Epithelial cell of esophagus (primary cell): ENCODE data around the gene KLC3.

Experiments used
- DNase-seq: peaks from one replicate; pipeline ENCODE4 v3.0.0; 2010; ENCODE audit warnings: low read depth
- H3K4me3 ChIP-seq: 2 replicates; pipeline ENCODE4 v1.5.1; 2011; ENCODE audit warnings: mild to moderate bottlenecking, low read length, control low read depth
- TF ChIP-seq, protein P1 (sequence below): IDR thresholded peaks from 2 replicates; pipeline ENCODE4 v1.5.1; 2011; ENCODE audit warnings: low read depth, mild to moderate bottlenecking, low read length, control low read depth, inconsistent platforms; ENCODE audit not compliant: insufficient read depth; ENCODE audit errors: missing control alignments

The KLC3 gene

DNA sequence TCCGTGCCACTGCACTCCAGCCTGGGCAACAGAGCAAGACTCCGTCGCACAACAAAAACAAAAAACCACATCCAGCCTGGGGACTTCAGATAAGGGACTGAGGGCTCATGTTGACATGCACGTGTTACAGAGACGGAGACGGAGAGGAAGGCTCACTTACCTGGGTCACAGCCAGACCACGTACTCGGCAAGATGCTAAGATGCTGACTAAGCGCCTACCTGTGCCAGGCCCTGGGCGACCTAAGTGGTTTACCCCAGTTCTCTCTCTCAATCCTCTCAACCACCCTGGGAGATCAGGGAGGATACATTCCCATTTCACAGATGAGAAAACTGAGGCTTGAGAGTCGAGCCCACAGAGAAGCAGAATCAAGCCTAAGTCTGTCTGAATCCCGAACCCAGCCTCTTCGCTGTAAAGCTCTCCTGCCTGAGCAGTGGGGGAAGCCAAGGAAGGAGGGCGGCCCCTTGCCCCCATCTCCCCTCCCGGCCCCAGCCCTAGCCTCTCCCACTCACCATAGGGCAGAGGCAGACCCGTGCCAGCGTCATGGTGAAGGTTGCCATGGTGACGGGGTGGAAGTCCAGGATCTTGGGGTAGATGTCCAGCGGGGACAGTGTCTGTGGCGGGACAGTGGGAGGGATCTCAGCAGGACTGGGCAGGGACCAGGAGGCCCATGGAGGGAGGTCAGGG, 16.4 kb downstream of the KLC3 start:
- TF ChIP-seq, protein P1, sequence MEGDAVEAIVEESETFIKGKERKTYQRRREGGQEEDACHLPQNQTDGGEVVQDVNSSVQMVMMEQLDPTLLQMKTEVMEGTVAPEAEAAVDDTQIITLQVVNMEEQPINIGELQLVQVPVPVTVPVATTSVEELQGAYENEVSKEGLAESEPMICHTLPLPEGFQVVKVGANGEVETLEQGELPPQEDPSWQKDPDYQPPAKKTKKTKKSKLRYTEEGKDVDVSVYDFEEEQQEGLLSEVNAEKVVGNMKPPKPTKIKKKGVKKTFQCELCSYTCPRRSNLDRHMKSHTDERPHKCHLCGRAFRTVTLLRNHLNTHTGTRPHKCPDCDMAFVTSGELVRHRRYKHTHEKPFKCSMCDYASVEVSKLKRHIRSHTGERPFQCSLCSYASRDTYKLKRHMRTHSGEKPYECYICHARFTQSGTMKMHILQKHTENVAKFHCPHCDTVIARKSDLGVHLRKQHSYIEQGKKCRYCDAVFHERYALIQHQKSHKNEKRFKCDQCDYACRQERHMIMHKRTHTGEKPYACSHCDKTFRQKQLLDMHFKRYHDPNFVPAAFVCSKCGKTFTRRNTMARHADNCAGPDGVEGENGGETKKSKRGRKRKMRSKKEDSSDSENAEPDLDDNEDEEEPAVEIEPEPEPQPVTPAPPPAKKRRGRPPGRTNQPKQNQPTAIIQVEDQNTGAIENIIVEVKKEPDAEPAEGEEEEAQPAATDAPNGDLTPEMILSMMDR: no peak
- no peak for DNase-seq
- no peak overlapping the region for H3K4me3 ChIP-seq

DNA sequence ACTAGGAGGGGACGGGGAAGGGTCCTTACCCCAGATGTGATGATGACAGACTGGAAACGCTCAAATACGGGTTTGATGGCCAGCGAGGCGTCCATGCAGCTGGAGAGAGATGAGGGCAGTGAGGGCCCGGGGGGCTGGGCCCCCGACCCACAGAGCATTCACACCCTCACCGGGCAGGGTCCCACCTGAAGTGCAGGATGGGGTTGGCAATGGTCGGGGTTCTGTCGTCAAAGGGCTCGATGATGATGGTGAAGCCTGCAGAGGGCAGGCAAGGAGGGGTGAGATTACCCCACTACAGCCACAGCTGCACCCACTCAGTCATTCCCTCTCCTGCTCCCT, 16.9 kb downstream of the KLC3 start:
- TF ChIP-seq, protein P1: no peak
- DNase-seq: no peak

DNA sequence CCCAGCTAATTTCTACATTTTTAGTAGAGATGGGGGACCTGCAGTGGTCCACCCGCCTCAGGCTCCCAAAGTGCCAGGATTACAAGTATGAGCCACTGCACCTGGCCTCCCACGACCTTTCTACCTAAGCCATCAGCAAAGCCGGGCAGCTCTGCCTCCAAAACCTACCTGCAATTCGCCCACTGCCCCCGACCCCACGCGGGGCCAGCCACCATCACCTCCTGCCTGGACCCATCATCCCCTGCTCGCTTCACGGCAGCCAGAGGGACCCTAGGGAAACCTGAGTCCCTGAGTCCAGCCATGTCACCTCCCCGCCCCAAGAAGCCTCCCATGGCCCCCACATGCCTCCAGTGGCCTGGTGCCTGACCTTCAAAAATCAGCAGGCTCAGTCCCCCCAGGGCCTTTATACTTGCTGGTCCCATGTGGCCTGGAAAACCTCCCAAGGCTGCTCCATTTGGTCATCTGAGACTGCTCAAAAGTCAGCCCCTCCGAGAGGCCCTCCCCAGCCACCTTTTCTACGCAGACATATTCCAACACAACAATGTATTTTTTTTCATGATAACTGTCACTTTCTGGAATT, 17.8 kb downstream of the KLC3 start:
- H3K4me3 ChIP-seq: no peak overlapping the region
- TF ChIP-seq, protein P1: no peak
- no peak for DNase-seq

More for the DNA sequence above, 16.9 kb downstream of the KLC3 start:
- no peak overlapping the region for H3K4me3 ChIP-seq

DNA sequence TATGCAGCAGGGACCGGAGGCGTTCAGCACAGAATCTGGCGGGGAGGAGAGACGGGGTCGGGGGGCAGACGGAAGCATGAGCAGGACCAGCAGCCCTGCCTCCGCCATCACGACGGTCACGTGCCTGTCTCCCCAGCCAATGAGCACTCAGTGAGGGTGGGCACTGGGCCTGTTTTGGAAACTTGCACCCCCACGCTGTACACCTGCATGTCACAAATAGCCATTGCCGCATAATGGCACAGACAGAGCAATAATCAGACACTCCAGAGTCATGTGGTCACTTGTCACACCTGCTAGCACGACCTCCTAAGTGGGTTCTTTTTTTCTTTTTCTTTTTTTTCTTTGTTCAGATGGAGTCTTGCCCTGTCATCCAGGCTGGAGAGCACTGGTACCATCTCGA, 21.1 kb downstream of the KLC3 start:
- no peak for DNase-seq
- no peak overlapping the region for H3K4me3 ChIP-seq
- TF ChIP-seq, protein P1: no peak

DNA sequence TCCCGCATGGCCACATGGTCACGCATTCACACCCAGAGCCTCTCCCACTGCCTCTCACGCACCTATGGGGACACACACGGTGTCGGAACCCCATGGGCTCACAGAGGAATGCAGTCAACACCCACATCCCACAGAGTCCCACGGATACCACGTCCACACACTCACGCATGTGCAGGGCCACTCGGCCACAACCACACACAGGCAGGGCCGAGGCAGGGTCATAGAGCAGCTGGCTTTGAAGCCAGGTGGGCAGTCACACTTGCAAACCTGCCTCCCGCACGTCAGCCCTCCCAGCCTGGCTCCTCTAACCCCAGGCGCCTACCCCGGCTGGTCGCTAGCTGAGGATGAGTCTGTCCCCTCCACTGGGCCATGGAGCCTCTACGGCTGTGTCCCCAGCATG, 21.7 kb downstream of the KLC3 start:
- no peak for DNase-seq
- H3K4me3 ChIP-seq: no peak overlapping the region
- TF ChIP-seq, protein P1: no peak

DNA sequence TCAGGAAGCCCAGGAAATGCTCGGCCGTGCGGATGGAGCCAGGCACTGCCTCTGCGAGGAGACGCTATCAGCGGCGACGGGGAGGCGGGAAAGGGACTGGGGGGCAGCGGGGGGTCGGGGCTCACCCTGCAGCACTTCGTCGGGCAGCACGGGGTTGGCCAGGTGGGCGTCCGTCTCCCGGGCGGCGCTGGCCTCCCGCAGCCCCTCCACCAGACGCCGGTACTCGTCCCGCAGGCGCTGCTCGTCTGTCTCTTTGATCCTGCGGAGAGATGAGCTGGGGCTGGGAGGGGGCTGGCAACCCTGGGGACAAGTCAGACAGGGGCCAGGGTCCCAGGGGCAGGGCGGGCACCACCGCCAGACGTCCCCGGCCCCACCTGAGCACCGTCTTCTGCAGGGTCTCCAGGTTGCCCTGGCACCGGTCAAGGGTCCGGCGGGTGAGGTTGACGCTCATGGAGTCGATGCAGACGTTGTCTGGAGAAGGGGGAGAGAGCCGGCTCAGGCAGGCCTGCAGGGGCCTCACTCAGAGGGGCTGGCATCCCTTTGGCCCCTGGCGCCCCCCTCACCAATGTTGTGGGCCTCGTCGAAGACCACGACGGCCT, 23.4 kb downstream of the KLC3 start:
- TF ChIP-seq, protein P1: no peak
- no peak overlapping the region for H3K4me3 ChIP-seq
- DNase-seq: no peak
